Measurements from ENCODE around the gene FOXO6. TPM values are rescaled to one million over a fixed set of nuclear protein-coding genes. Genes with fewer than 3 reads are reported as not detected.

Gene FOXO6
- total and polyA plus RNA-seq, 10 of the 15 experiments (the other 5 are each of a cell fraction or from before 2014, with no cell fraction given): 0.37 TPM; not detected in 9

- Histone ChIP-seq H3K4me3 (peak overlapping the region; percentile 65), H3K9me3 (replicated peaks; ENCODE audit: control insufficient read depth, insufficient read depth, low read length) (no peaks in the 10 kb centered on the region), H2AFZ (ENCODE audit: control insufficient read depth, low read depth, low read length) (peak overlapping the region; percentile 47), H3K4me2 (ENCODE audit: control insufficient read depth, insufficient read depth) (peak overlapping the region; percentile 68), H4K20me1 (ENCODE audit: control insufficient read depth, insufficient read depth) (no peaks in the 10 kb centered on the region; the same call in 1 of the 2 replicates), H3K9ac (ENCODE audit: control insufficient read depth, insufficient read depth, low read length) (no peak overlapping the region), H3K27me3 (replicated peaks in 1 of 2; ENCODE audit: control insufficient read depth in 2 of 2, insufficient read depth in 2 of 2, low read length in 1 of 2) (peaks cover 10 to 18% of the 10 kb centered on the region in 2 experiments; a peak in 3 of 4 replicates), H3K4me1 (ENCODE audit: control insufficient read depth, insufficient read depth, low read length) (peaks cover 12% of the 10 kb centered on the region), H3K79me2 (ENCODE audit: control insufficient read depth, insufficient read depth, low read length) (no peaks in the 10 kb centered on the region), H3K27ac (ENCODE audit: control insufficient read depth, insufficient read depth) (no peak overlapping the region), H3K36me3 (ENCODE audit: control insufficient read depth in 2 of 2, insufficient read depth in 2 of 2, low read length in 1 of 2) (no peaks in the 10 kb centered on the region)
- in situ Hi-C loops (cut with MboI): no loop called here
- RAD21 ChIA-PET (ENCODE audit: unreplicated experiment): interaction anchor here (1.1 to 1.4 kb wide), 4 partner anchors 22 to 49 kb away, joined by 3 to 4 read pairs (median 3); no protein-coding TSS in a partner anchor
- POLR2A ChIA-PET: interaction anchor here (0.6 to 1.6 kb wide), 2 partner anchors 8 to 143 kb away, joined by 3 to 4 read pairs; no protein-coding TSS in a partner anchor
- no peak for TF ChIP-seq E2F4 (IDR thresholded peaks at IDR 0.05; ENCODE audit: low read depth, low read length)
- peak; percentile 78 for TF ChIP-seq PKNOX1 (IDR thresholded peaks at IDR 0.05)
- peak; percentile 22; the same call in 1 of the 2 replicates for TF ChIP-seq NR2F1 (conservative IDR thresholded peaks at IDR 0.05)
- no peak for TF ChIP-seq PRDM15 (CRISPR knock-in tag; IDR thresholded peaks at IDR 0.05)
- peak; percentile 35 for TF ChIP-seq GATAD2B (conservative IDR thresholded peaks at IDR 0.05; ENCODE audit: low read depth)
- TF ChIP-seq MTA2 (IDR thresholded peaks at IDR 0.05; ENCODE audit: low read depth): 0 out of 2 replicates have a peak, but pooled peaks have one; percentile 8
- TF ChIP-seq RUNX3 (IDR thresholded peaks at IDR 0.05; ENCODE audit: low read length): no peak
- no peak for TF ChIP-seq MYC (IDR thresholded peaks at IDR 0.05; ENCODE audit: insufficient read depth, insufficient read length, insufficient replicate concordance, low read length, severe bottlenecking)
- no peak for TF ChIP-seq MAX (IDR thresholded peaks at IDR 0.05; ENCODE audit: low read depth, low read length)
- no peak for TF ChIP-seq SREBF2 (IDR thresholded peaks at IDR 0.05; ENCODE audit: low read length)
- no peak for TF ChIP-seq DPF2 (IDR thresholded peaks at IDR 0.05)
- peak; percentile 54; the same call in 1 of the 2 replicates for TF ChIP-seq LARP7 (IDR thresholded peaks at IDR 0.05)
- no peak for TF ChIP-seq NFYA (IDR thresholded peaks at IDR 0.05; ENCODE audit: borderline replicate concordance, low read depth, low read length)
- no peak for TF ChIP-seq PAX5 (IDR thresholded peaks at IDR 0.05; ENCODE audit: borderline replicate concordance, low read depth, low read length)
- TF ChIP-seq EGR1 (IDR thresholded peaks at IDR 0.05; ENCODE audit: borderline replicate concordance in 1 of 2, low read depth in 2 of 2, low read length in 2 of 2): 0 out of 3 replicates have a peak, but pooled peaks of 1 of the 2 experiments have one; percentile 36
- SMC1A ChIA-PET (ENCODE audit: uncharacterized antibody, unreplicated experiment): interaction anchor here (1.4 to 2.0 kb wide), 3 partner anchors 11 to 42 kb away, joined by 3 to 8 read pairs (median 6); no protein-coding TSS in a partner anchor
- DNase-seq (ENCODE audit: low read depth, low spot score) (no peak), FAIRE-seq (no peak), ATAC-seq (peak; percentile 62)
- TSS peak; percentile 60 for BruUV-seq (replicated peaks)
- WGBS (ENCODE audit: insufficient coverage, insufficient replicate concordance, low lambda C conversion rate, missing lambda C conversion rate): 3% methylated on average over 36 of the region's 51 CpGs
- CTCF ChIA-PET: interaction anchor here (1.0 to 3.0 kb wide), 5 partner anchors 11 to 57 kb away, joined by 3 to 14 read pairs (median 4); no protein-coding TSS in a partner anchor
- intact Hi-C loops (cut with micrococcal nuclease; ENCODE audit: unreplicated experiment): no loop called here
Observed at GRCh38 chr1:41366455-41367287, 5.4 kb downstream of the FOXO6 start.
